ENCODE measurements around the gene NTNG1.

The NTNG1 gene

GRCh38 chr1:107251839-107252238 is 111.0 kb downstream of the NTNG1 start:
- no peaks in the 10 kb centered on the region for H3K27me3 ChIP-seq (replicated peaks in 2 of 5; ENCODE audit: control insufficient read depth in 4 of 5, insufficient read depth in 5 of 5, low read length in 4 of 5)
- no peak overlapping the region for H3K27ac ChIP-seq (ENCODE audit: insufficient read depth in 1 of 2, low read depth in 1 of 2, low read length in 2 of 2, poor library complexity in 1 of 2, severe bottlenecking in 2 of 2)
- H3K4me3 ChIP-seq (ENCODE audit: control insufficient read depth in 1 of 7, extremely low read depth in 1 of 7, insufficient read depth in 4 of 7, low read depth in 2 of 7, low read length in 6 of 7): no peak overlapping the region
- no peaks in the 10 kb centered on the region for H3K36me3 ChIP-seq (ENCODE audit: control insufficient read depth in 4 of 4, insufficient read depth in 4 of 4, low read length in 3 of 4)
- ChIA-PET POLR2A (no interaction called here), CTCF (no interaction called here)
- peaks cover 0 to 7% (median 6%) of the 10 kb centered on the region in 4 experiments for H3K4me1 ChIP-seq (ENCODE audit: control extremely low read depth in 1 of 4, control insufficient read depth in 4 of 4, insufficient read depth in 4 of 4, low read length in 3 of 4)
- no CpG with 5 or more reads among the region's 2 CpGs for WGBS (ENCODE audit: insufficient coverage)
- H3K9me3 ChIP-seq (ENCODE audit: control extremely low read depth in 1 of 5, control insufficient read depth in 4 of 5, insufficient read depth in 2 of 5, low read depth in 1 of 5, low read length in 4 of 5): no peaks in the 10 kb centered on the region
- peak in 2 of 3 donors; percentile 9 to 23 for DNase-seq

GRCh38 chr1:107252271-107252670 is 111.4 kb downstream of the NTNG1 start:
- no peaks in the 10 kb centered on the region for H3K27me3 ChIP-seq (replicated peaks in 2 of 5; ENCODE audit: control insufficient read depth in 4 of 5, insufficient read depth in 5 of 5, low read length in 4 of 5)
- 94% methylated on average over 2 of the region's 2 CpGs for WGBS (ENCODE audit: insufficient coverage)
- no peak for DNase-seq
- no peaks in the 10 kb centered on the region for H3K9me3 ChIP-seq (ENCODE audit: control extremely low read depth in 1 of 5, control insufficient read depth in 4 of 5, insufficient read depth in 2 of 5, low read depth in 1 of 5, low read length in 4 of 5)
- H3K27ac ChIP-seq (ENCODE audit: insufficient read depth in 1 of 2, low read depth in 1 of 2, low read length in 2 of 2, poor library complexity in 1 of 2, severe bottlenecking in 2 of 2): no peak overlapping the region
- no peaks in the 10 kb centered on the region for H3K36me3 ChIP-seq (ENCODE audit: control insufficient read depth in 4 of 4, insufficient read depth in 4 of 4, low read length in 3 of 4)
- H3K4me1 ChIP-seq (ENCODE audit: control extremely low read depth in 1 of 4, control insufficient read depth in 4 of 4, insufficient read depth in 4 of 4, low read length in 3 of 4): peaks cover 0 to 7% (median 6%) of the 10 kb centered on the region in 4 experiments
- no peak overlapping the region for H3K4me3 ChIP-seq (ENCODE audit: control insufficient read depth in 1 of 7, extremely low read depth in 1 of 7, insufficient read depth in 4 of 7, low read depth in 2 of 7, low read length in 6 of 7)
- CTCF ChIA-PET: no interaction called here
- POLR2A ChIA-PET: no interaction called here

DNA sequence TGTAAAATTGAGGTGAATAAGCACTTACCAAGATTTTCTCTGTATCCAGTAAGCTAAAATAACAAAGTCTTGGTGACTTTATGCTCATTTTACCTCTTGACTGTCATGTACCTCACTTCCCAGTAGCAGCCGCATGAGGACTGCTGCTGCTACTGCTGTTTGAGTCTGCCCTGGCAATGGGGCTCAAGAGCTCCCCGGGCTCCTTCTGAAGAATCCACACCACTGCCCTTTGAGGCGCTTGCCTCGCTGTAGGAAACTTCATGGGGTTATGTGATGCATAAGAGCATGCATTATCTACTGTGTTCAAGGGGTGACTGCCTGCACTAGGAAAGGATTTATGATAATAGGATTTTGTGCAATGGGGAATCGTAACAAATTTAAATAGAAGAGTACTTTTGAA is 113.5 kb downstream of the NTNG1 start:
- no peak for DNase-seq
- CTCF ChIA-PET: no interaction called here
- no peak overlapping the region for H3K27ac ChIP-seq (ENCODE audit: insufficient read depth in 1 of 2, low read depth in 1 of 2, low read length in 2 of 2, poor library complexity in 1 of 2, severe bottlenecking in 2 of 2)
- H3K27me3 ChIP-seq (replicated peaks in 2 of 5; ENCODE audit: control insufficient read depth in 4 of 5, insufficient read depth in 5 of 5, low read length in 4 of 5): no peaks in the 10 kb centered on the region
- no peak overlapping the region for H3K4me3 ChIP-seq (ENCODE audit: control insufficient read depth in 1 of 7, extremely low read depth in 1 of 7, insufficient read depth in 4 of 7, low read depth in 2 of 7, low read length in 6 of 7)
- H3K9me3 ChIP-seq (ENCODE audit: control extremely low read depth in 1 of 5, control insufficient read depth in 4 of 5, insufficient read depth in 2 of 5, low read depth in 1 of 5, low read length in 4 of 5): no peaks in the 10 kb centered on the region
- POLR2A ChIA-PET: no interaction called here
- WGBS (ENCODE audit: insufficient coverage): 95% methylated on average over 3 of the region's 5 CpGs
- no peaks in the 10 kb centered on the region for H3K36me3 ChIP-seq (ENCODE audit: control insufficient read depth in 4 of 4, insufficient read depth in 4 of 4, low read length in 3 of 4)
- peaks cover 0 to 7% (median 6%) of the 10 kb centered on the region in 4 experiments for H3K4me1 ChIP-seq (ENCODE audit: control extremely low read depth in 1 of 4, control insufficient read depth in 4 of 4, insufficient read depth in 4 of 4, low read length in 3 of 4)

DNA sequence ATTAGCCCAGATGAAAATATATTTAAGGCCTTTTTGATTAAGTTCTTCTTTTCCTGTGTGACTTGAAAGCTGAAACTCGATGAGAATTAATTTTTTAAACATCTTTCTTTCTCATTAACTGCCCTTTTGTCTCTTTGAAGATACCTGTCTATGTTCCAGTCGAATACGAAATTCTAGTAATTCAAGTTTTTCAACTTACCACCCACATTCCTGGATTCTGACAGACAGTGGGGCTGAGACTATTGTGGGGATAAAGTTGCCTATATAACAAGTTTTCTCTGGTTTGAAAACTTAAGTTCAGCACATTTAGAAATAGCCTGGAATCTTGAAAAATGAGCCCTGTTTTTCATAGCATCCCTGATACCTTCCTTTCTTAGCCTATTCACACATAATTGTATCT is 114.6 kb downstream of the NTNG1 start:
- POLR2A ChIA-PET: no interaction called here
- no peaks in the 10 kb centered on the region for H3K36me3 ChIP-seq (ENCODE audit: control insufficient read depth in 4 of 4, insufficient read depth in 4 of 4, low read length in 3 of 4)
- WGBS (ENCODE audit: insufficient coverage): no CpG with 5 or more reads among the region's 3 CpGs
- H3K4me3 ChIP-seq (ENCODE audit: control insufficient read depth in 1 of 7, extremely low read depth in 1 of 7, insufficient read depth in 4 of 7, low read depth in 2 of 7, low read length in 6 of 7): no peak overlapping the region
- H3K4me1 ChIP-seq (ENCODE audit: control extremely low read depth in 1 of 4, control insufficient read depth in 4 of 4, insufficient read depth in 4 of 4, low read length in 3 of 4): no peaks in the 10 kb centered on the region
- H3K9me3 ChIP-seq (ENCODE audit: control extremely low read depth in 1 of 5, control insufficient read depth in 4 of 5, insufficient read depth in 2 of 5, low read depth in 1 of 5, low read length in 4 of 5): no peaks in the 10 kb centered on the region
- DNase-seq: no peak
- no peak overlapping the region for H3K27ac ChIP-seq (ENCODE audit: insufficient read depth in 1 of 2, low read depth in 1 of 2, low read length in 2 of 2, poor library complexity in 1 of 2, severe bottlenecking in 2 of 2)
- H3K27me3 ChIP-seq (replicated peaks in 2 of 5; ENCODE audit: control insufficient read depth in 4 of 5, insufficient read depth in 5 of 5, low read length in 4 of 5): no peaks in the 10 kb centered on the region
- CTCF ChIA-PET: no interaction called here

DNA sequence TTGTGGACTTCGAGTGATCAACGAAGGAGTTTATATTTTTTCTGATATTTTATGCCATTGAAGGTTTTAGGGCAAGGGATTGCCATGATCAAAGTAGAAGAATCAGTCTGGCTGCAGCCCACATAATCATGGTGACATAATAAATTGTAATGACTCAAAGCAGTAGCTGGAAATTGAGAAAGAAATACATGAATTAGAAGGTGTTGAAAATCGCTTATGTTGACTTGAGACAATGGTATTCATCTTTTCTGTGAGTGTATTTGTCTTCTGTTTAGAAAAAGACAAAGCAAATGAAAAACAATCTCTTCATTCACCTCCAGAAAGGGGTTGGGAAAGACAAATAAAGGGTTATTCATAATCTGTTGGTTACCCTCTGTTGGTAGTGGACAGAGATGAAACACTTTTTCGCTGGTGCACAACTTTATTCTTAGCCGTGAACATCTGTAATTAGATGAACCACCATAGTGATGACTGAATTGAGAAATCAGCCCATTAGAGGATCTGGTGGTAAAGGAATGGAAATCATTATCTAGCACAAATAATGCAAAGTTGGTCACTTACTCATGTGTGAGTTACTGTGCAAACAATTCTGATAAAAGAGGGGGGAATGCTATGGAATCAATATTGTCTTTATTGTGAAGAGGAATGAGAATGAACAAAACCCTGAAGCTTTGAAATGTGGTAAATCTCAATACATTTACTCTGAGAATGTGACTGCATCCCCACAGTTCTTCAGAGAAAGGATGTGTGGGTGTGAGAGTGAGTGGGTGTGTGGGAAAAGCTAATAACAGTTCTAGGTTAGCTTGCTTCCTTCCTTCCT is 121.8 kb downstream of the NTNG1 start:
- no peak for DNase-seq

DNA sequence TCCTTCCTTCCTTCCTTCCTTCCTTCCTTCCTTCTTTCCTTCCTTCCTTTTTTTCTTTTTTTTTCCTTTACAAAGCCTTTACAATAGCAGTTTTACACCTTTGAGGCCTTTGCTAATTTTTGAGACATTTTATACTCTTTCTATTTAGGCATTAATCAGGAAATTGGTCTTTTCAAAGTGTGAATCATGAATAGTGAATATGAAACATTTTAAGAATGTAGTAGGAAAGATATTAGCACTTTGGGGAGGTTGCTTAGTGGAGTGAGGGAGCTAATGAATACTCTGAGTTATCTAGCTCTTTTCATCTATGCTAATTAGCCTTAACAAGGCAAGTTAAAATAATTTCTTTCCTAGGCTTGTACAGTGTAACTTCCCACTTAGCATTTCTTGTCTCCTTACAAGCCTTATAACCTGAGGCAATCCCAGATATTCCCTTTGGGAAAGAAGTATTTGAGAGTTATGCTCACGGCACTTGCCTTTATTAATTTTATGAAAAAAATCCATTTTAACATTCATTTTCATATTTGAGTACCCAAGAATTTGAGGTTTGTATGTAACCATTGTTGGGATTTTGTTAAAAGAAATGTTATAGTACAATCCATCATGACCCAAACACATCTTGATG is 122.6 kb downstream of the NTNG1 start:
- no CpG with 5 or more reads among the region's 1 CpG for WGBS (ENCODE audit: insufficient coverage)
- Histone ChIP-seq H3K36me3 (ENCODE audit: control insufficient read depth in 4 of 4, insufficient read depth in 4 of 4, low read length in 3 of 4) (no peaks in the 10 kb centered on the region), H3K9me3 (ENCODE audit: control extremely low read depth in 1 of 5, control insufficient read depth in 4 of 5, insufficient read depth in 2 of 5, low read depth in 1 of 5, low read length in 4 of 5) (no peaks in the 10 kb centered on the region), H3K27me3 (replicated peaks in 2 of 5; ENCODE audit: control insufficient read depth in 4 of 5, insufficient read depth in 5 of 5, low read length in 4 of 5) (no peaks in the 10 kb centered on the region), H3K27ac (ENCODE audit: insufficient read depth in 1 of 2, low read depth in 1 of 2, low read length in 2 of 2, poor library complexity in 1 of 2, severe bottlenecking in 2 of 2) (no peak overlapping the region), H3K4me3 (ENCODE audit: control insufficient read depth in 1 of 7, extremely low read depth in 1 of 7, insufficient read depth in 4 of 7, low read depth in 2 of 7, low read length in 6 of 7) (no peak overlapping the region), H3K4me1 (ENCODE audit: control extremely low read depth in 1 of 4, control insufficient read depth in 4 of 4, insufficient read depth in 4 of 4, low read length in 3 of 4) (no peaks in the 10 kb centered on the region)
- CTCF ChIA-PET: no interaction called here
- no peak for DNase-seq
- POLR2A ChIA-PET: no interaction called here

More for the DNA sequence above, 121.8 kb downstream of the NTNG1 start:
- no peaks in the 10 kb centered on the region for H3K36me3 ChIP-seq (ENCODE audit: control insufficient read depth in 4 of 4, insufficient read depth in 4 of 4, low read length in 3 of 4)
- ChIA-PET CTCF (no interaction called here), POLR2A (no interaction called here)
- H3K27me3 ChIP-seq (replicated peaks in 2 of 5; ENCODE audit: control insufficient read depth in 4 of 5, insufficient read depth in 5 of 5, low read length in 4 of 5): no peaks in the 10 kb centered on the region
- no peak overlapping the region for H3K4me3 ChIP-seq (ENCODE audit: control insufficient read depth in 1 of 7, extremely low read depth in 1 of 7, insufficient read depth in 4 of 7, low read depth in 2 of 7, low read length in 6 of 7)
- H3K27ac ChIP-seq (ENCODE audit: insufficient read depth in 1 of 2, low read depth in 1 of 2, low read length in 2 of 2, poor library complexity in 1 of 2, severe bottlenecking in 2 of 2): no peak overlapping the region
- H3K9me3 ChIP-seq (ENCODE audit: control extremely low read depth in 1 of 5, control insufficient read depth in 4 of 5, insufficient read depth in 2 of 5, low read depth in 1 of 5, low read length in 4 of 5): no peaks in the 10 kb centered on the region
- no peaks in the 10 kb centered on the region for H3K4me1 ChIP-seq (ENCODE audit: control extremely low read depth in 1 of 4, control insufficient read depth in 4 of 4, insufficient read depth in 4 of 4, low read length in 3 of 4)
- 100% methylated on average over 4 of the region's 5 CpGs for WGBS (ENCODE audit: insufficient coverage)

GRCh38 chr1:107264007-107264406 is 123.2 kb downstream of the NTNG1 start:
- Histone ChIP-seq H3K27me3 (replicated peaks in 2 of 5; ENCODE audit: control insufficient read depth in 4 of 5, insufficient read depth in 5 of 5, low read length in 4 of 5) (no peaks in the 10 kb centered on the region), H3K4me1 (ENCODE audit: control extremely low read depth in 1 of 4, control insufficient read depth in 4 of 4, insufficient read depth in 4 of 4, low read length in 3 of 4) (no peaks in the 10 kb centered on the region), H3K9me3 (ENCODE audit: control extremely low read depth in 1 of 5, control insufficient read depth in 4 of 5, insufficient read depth in 2 of 5, low read depth in 1 of 5, low read length in 4 of 5) (no peaks in the 10 kb centered on the region), H3K36me3 (ENCODE audit: control insufficient read depth in 4 of 4, insufficient read depth in 4 of 4, low read length in 3 of 4) (no peaks in the 10 kb centered on the region), H3K4me3 (ENCODE audit: control insufficient read depth in 1 of 7, extremely low read depth in 1 of 7, insufficient read depth in 4 of 7, low read depth in 2 of 7, low read length in 6 of 7) (no peak overlapping the region), H3K27ac (ENCODE audit: insufficient read depth in 1 of 2, low read depth in 1 of 2, low read length in 2 of 2, poor library complexity in 1 of 2, severe bottlenecking in 2 of 2) (no peak overlapping the region)
- 94% methylated on average over 3 of the region's 4 CpGs for WGBS (ENCODE audit: insufficient coverage)
- POLR2A ChIA-PET: no interaction called here
- no peak for DNase-seq
- CTCF ChIA-PET: no interaction called here

Data from common myeloid progenitor, CD34-positive (primary cell).